ENCODE results near the gene DNASE1L1.

DNASE1L1 gene

DNA sequence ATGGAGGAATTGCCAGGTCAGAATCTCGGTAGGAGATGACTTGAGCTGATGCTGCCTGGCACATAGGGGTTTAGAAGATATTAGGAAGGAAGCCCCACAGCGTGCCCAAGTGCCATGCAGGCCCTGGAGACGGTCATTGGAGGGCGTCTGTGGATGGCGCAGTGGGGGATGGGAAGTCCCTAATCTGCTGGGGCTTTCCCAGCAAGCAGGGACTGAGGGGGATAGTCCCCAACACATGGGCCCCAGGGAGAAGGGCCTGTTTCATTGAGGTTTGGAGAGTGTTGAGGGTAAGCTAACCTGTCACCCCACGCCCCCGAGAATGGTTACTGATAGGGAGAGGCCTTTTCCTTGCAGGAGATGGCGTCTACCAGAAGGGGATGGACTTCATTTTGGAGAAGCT lies 10.1 kb upstream of the DNASE1L1 start:
- H3K4me3 ChIP-seq (ENCODE audit: low read depth, low read length): no peak overlapping the region
- no peak for DNase-seq (ENCODE audit: low read depth)
- TF ChIP-seq, protein P1, sequence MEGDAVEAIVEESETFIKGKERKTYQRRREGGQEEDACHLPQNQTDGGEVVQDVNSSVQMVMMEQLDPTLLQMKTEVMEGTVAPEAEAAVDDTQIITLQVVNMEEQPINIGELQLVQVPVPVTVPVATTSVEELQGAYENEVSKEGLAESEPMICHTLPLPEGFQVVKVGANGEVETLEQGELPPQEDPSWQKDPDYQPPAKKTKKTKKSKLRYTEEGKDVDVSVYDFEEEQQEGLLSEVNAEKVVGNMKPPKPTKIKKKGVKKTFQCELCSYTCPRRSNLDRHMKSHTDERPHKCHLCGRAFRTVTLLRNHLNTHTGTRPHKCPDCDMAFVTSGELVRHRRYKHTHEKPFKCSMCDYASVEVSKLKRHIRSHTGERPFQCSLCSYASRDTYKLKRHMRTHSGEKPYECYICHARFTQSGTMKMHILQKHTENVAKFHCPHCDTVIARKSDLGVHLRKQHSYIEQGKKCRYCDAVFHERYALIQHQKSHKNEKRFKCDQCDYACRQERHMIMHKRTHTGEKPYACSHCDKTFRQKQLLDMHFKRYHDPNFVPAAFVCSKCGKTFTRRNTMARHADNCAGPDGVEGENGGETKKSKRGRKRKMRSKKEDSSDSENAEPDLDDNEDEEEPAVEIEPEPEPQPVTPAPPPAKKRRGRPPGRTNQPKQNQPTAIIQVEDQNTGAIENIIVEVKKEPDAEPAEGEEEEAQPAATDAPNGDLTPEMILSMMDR (IDR thresholded peaks at IDR 0.05; ENCODE audit: low read depth, low read length): no peak
- TF ChIP-seq MYC (IDR thresholded peaks at IDR 0.05; ENCODE audit: low read depth, low read length) (no peak), POLR2A (IDR thresholded peaks at IDR 0.05; ENCODE audit: extremely low read depth, insufficient read length) (no peak)
- TF ChIP-seq, protein P2, sequence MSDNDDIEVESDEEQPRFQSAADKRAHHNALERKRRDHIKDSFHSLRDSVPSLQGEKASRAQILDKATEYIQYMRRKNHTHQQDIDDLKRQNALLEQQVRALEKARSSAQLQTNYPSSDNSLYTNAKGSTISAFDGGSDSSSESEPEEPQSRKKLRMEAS (IDR thresholded peaks at IDR 0.05; ENCODE audit: low read depth, low read length): no peak

DNA sequence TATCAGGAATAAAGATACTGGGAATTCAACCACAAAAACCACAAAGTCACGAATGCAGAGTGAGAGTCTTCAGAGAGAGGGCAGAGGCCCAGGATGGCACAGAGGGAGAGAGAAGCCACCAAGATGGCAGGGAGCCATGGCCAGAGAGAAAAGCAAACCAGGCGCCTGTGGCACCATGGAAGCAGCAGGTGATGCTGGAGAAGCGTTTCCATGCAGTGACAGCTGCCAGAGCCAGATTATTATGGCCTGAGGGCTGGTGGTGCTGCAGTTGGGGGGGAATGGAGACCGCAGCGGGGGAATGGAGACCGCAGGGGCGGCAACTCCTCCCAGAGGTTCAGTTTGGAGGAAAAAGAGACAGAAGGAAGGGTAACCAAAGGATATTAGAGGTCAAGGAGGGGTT lies 8.1 kb upstream of the DNASE1L1 start:
- DNase-seq (ENCODE audit: low read depth): no peak
- no peak overlapping the region for H3K4me3 ChIP-seq (ENCODE audit: low read depth, low read length)
- TF ChIP-seq, protein P1 (IDR thresholded peaks at IDR 0.05; ENCODE audit: low read depth, low read length): no peak
- TF ChIP-seq MYC (IDR thresholded peaks at IDR 0.05; ENCODE audit: low read depth, low read length): no peak
- TF ChIP-seq, protein P2 (IDR thresholded peaks at IDR 0.05; ENCODE audit: low read depth, low read length): no peak
- TF ChIP-seq POLR2A (IDR thresholded peaks at IDR 0.05; ENCODE audit: extremely low read depth, insufficient read length): no peak

DNA sequence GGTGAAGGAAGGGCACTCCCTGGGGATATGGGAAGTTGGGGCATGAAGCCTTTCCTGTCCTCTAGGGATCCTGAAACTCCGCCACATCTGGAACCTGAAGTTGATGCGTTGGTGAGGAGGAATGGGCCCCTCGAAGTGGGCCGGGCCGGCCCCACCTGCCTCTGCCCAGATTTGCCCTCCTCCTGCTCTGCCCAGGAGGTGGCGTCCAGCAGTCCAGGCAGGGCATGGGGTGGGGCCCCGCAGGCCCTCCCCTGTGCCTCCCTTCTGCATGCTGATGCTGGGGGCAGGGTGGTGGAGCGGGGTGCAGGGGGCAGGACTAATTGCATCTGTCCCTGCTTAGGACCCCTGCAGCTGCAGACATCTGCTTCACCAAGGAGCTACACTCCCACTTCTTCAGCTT lies 4.1 kb upstream of the DNASE1L1 start:
- no peak for DNase-seq (ENCODE audit: low read depth)
- TF ChIP-seq, protein P1 (IDR thresholded peaks at IDR 0.05; ENCODE audit: low read depth, low read length): no peak
- TF ChIP-seq, protein P2 (IDR thresholded peaks at IDR 0.05; ENCODE audit: low read depth, low read length): no peak
- no peak for TF ChIP-seq POLR2A (IDR thresholded peaks at IDR 0.05; ENCODE audit: extremely low read depth, insufficient read length)
- TF ChIP-seq MYC (IDR thresholded peaks at IDR 0.05; ENCODE audit: low read depth, low read length): no peak
- H3K4me3 ChIP-seq (ENCODE audit: low read depth, low read length): no peak overlapping the region

DNA sequence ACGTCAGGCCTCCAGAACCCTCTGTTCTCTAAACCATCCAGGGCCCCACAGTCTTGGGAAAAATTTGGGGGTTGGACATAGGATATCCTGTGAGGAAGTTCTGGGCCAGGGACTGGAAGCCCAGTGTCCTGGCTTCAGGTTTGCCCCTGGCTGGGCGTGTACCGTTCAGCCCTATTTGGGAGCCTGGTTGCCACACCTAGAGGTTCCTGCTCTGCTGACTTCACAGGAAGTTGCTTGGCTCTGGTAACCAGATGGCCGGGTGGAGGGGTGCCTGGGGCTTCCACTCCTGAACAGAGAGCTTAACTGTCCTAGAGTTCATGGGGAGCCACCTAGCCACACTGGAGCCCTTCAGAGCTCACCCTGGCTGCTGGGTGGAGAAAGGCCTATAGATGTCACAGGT lies 3.4 kb upstream of the DNASE1L1 start:
- peak overlapping the region; percentile 62 for H3K4me3 ChIP-seq (ENCODE audit: low read depth, low read length)
- DNase-seq (ENCODE audit: low read depth): peak; percentile 71
- TF ChIP-seq MYC (IDR thresholded peaks at IDR 0.05; ENCODE audit: low read depth, low read length) (no peak), POLR2A (IDR thresholded peaks at IDR 0.05; ENCODE audit: extremely low read depth, insufficient read length) (no peak)
- TF ChIP-seq, protein P1 (IDR thresholded peaks at IDR 0.05; ENCODE audit: low read depth, low read length): no peak
- TF ChIP-seq, protein P2 (IDR thresholded peaks at IDR 0.05; ENCODE audit: low read depth, low read length): no peak

DNA sequence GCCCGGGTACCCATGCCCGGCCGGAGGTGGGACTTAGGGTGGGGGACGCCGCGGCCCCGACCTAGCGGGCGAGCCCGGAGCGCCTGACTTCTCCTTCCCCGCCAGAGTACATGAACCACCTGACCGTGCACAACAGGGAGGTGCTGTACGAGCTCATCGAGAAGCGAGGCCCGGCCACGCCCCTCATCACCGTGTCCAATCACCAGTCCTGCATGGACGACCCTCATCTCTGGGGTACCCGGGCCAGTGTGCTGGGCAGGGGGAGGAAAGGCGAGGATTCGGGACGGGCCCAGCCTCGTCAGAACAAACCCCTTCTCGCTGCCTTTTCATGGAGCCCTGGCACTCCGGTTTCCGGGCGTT lies 2.9 kb upstream of the DNASE1L1 start:
- peak overlapping the region; percentile 62 for H3K4me3 ChIP-seq (ENCODE audit: low read depth, low read length)
- peak; percentile 39 for TF ChIP-seq POLR2A (IDR thresholded peaks at IDR 0.05; ENCODE audit: extremely low read depth, insufficient read length)
- TF ChIP-seq, protein P2 (IDR thresholded peaks at IDR 0.05; ENCODE audit: low read depth, low read length): no peak
- peak; percentile 71 for DNase-seq (ENCODE audit: low read depth)

DNA sequence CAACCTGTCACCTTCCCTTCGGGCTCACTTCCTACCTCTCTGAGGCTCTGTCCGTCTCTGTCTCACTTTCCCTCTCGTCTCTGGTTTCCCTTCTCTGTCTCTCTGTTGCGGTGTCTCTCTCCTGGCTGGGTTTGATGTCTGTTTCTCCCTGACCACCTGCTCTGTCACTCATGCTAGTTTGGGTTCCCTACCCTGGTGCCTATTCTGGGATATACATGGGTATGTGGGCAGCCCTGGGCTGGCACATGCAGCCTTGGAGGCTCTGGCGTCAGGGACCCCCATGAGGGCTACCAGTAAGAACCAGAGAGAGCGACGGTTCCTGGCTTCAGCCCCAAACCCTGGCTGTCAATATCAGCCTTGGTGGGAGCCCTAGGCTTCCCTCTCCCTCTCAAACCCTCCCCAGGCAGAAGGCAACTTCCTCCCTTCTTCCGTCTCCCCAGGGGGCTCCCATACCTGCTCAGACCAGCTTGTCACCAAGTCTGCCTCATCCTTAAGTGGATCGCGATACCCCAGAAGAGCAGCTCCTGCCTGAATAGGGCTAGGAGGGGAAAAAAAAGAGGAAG lies 314 bp downstream of the DNASE1L1 start:
- TF ChIP-seq, protein P2 (IDR thresholded peaks at IDR 0.05; ENCODE audit: low read depth, low read length): no peak
- peak; percentile 15 for TF ChIP-seq POLR2A (IDR thresholded peaks at IDR 0.05; ENCODE audit: extremely low read depth, insufficient read length)
- peak overlapping the region; percentile 49 for H3K4me3 ChIP-seq (ENCODE audit: low read depth, low read length)
- no peak for DNase-seq (ENCODE audit: low read depth)
